Neural progenitor cell (in vitro differentiated cells): ENCODE measurements around the gene OR10G3. TPM values are rescaled to one million over a fixed set of nuclear protein-coding genes. Genes with fewer than 3 reads are reported as not detected.
"Not testable (repeated sequence)": the region's sequence is repeated elsewhere in the genome, so short reads cannot be mapped to it uniquely, and the experiment has no call there.

Experiments used
- DNase-seq: peaks from one replicate; pipeline ENCODE4 v3.0.0-alpha.2; 2016; ENCODE audit warnings: low spot score
- H2AFZ ChIP-seq: fragments of 200-600 bp; sonication (generic); replicated peaks from 2 replicates; pipeline ENCODE4 v1.6.1; 2016; ENCODE audit warnings: antibody characterized with exemption
- H3F3A ChIP-seq: fragments of 200-600 bp; sonication (generic); 2 replicates; pipeline ENCODE4 v1.6.1; 2016; ENCODE audit warnings: antibody characterized with exemption, low read depth
- H3K27ac ChIP-seq: fragments of 200-600 bp; sonication (generic); 2 replicates; pipeline ENCODE4 v1.5.1; 2016; ENCODE audit warnings: mild to moderate bottlenecking
- H3K27me3 ChIP-seq: fragments of 200-600 bp; sonication (generic); 2 replicates; pipeline ENCODE4 v1.6.1; 2016; ENCODE audit warnings: mild to moderate bottlenecking, moderate library complexity
- H3K36me3 ChIP-seq: fragments of 200-600 bp; sonication (generic); 2 replicates; pipeline ENCODE4 v1.5.1; 2016
- H3K4me1 ChIP-seq: fragments of 200-600 bp; sonication (generic); 2 replicates; pipeline ENCODE4 v1.6.1; 2016; ENCODE audit warnings: mixed run types
- H3K4me2 ChIP-seq: fragments of 200-600 bp; sonication (generic); 2 replicates; pipeline ENCODE4 v1.6.1; 2016
- H3K4me3 ChIP-seq: fragments of 200-600 bp; sonication (generic); 2 replicates; pipeline ENCODE4 v1.5.1; 2016
- H3K79me2 ChIP-seq: fragments of 200-600 bp; sonication (generic); 2 replicates; pipeline ENCODE4 v1.6.1; 2016; ENCODE audit warnings: low read depth
- H3K9ac ChIP-seq: fragments of 200-600 bp; sonication (generic); 2 replicates; pipeline ENCODE4 v1.6.1; 2016
- H3K9me3 ChIP-seq: fragments of 200-600 bp; sonication (generic); 2 replicates; pipeline ENCODE4 v1.5.1; 2016; ENCODE audit warnings: low read depth
- H4K20me1 ChIP-seq: fragments of 200-600 bp; sonication (generic); 2 replicates; pipeline ENCODE4 v1.6.1; 2016; ENCODE audit warnings: low read depth
- H3K27ac Mint-ChIP-seq: 3 replicates; pipeline ENCODE4 v1.8.0; 2021; ENCODE audit warnings: mixed read lengths
- H3K27me3 Mint-ChIP-seq: 2 replicates; pipeline ENCODE4 v1.8.0; 2022; ENCODE audit warnings: low read depth, mild to moderate bottlenecking, inconsistent platforms, moderate library complexity, mixed read lengths; ENCODE audit not compliant: insufficient read depth
- H3K36me3 Mint-ChIP-seq: 3 replicates; pipeline ENCODE4 v1.8.0; 2021; ENCODE audit warnings: mixed read lengths
- H3K4me1 Mint-ChIP-seq: 3 replicates; pipeline ENCODE4 v1.8.0; 2021; ENCODE audit warnings: mixed read lengths
- H3K4me3 Mint-ChIP-seq: 3 replicates; pipeline ENCODE4 v1.8.0; 2021; ENCODE audit warnings: mild to moderate bottlenecking, moderate library complexity, mixed read lengths
- H3K9me3 Mint-ChIP-seq: 3 replicates; pipeline ENCODE4 v1.8.0; 2020; ENCODE audit warnings: mixed read lengths
- CTCF ChIP-seq: fragments of 200-600 bp; sonication (generic); IDR thresholded peaks from 2 replicates; pipeline ENCODE4 v1.5.1; 2017; ENCODE audit warnings: antibody characterized with exemption, mild to moderate bottlenecking
- EZH2 ChIP-seq: fragments of 200-600 bp; sonication (generic); IDR thresholded peaks from 2 replicates; pipeline ENCODE4 v1.6.1; 2017; ENCODE audit warnings: antibody characterized with exemption, mild to moderate bottlenecking, moderate library complexity
- EZH2phosphoT487 ChIP-seq: fragments of 200-600 bp; sonication (generic); IDR thresholded peaks from 2 replicates; pipeline ENCODE4 v1.6.1; 2017; ENCODE audit warnings: antibody characterized with exemption
- total RNA-seq: library from RNA; depleted of rRNA; stranded (reverse); fragments of >200 nt; gene quantifications from 2 replicates; pipeline ENCODE4 v1.2.3, GENCODE V29; 2015; ENCODE audit warnings: low replicate concordance

The OR10G3 gene
- total RNA-seq, 1 donor from 2014 or later: not detected

- no peak for TF ChIP-seq EZH2
- no peak for TF ChIP-seq CTCF
- no peak for TF ChIP-seq EZH2phosphoT487
- Histone ChIP-seq H3K4me1 (no peaks in the 10 kb centered on the region), H3K9ac (no peak overlapping the region), H2AFZ (no peak overlapping the region), H3K9me3 (no peaks in the 10 kb centered on the region), H3K36me3 (no peaks in the 10 kb centered on the region), H3K79me2 (no peaks in the 10 kb centered on the region), H3K27ac (no peak overlapping the region), H3K27me3 (no peaks in the 10 kb centered on the region), H3F3A (no peaks in the 10 kb centered on the region), H3K4me3 (no peak overlapping the region), H3K4me2 (no peak overlapping the region), H4K20me1 (no peaks in the 10 kb centered on the region)
- Mint-ChIP-seq H3K27ac (no peak overlapping the region), H3K4me3 (no peak overlapping the region), H3K36me3 (no peaks in the 10 kb centered on the region), H3K4me1 (no peaks in the 10 kb centered on the region), H3K9me3 (no peaks in the 10 kb centered on the region), H3K27me3 (peaks cover 4% of the 10 kb centered on the region)
- DNase-seq: no peak
These were observed 34.4 kb upstream of the OR10G3 start for GRCh38 chr14:21614240-21614639.

- no peak overlapping the region for H3K27ac ChIP-seq
- no peaks in the 10 kb centered on the region for H3K9me3 ChIP-seq
- no peaks in the 10 kb centered on the region for H3K79me2 ChIP-seq
- H3K27me3 Mint-ChIP-seq: peaks cover 2% of the 10 kb centered on the region
- H3K4me1 Mint-ChIP-seq: no peaks in the 10 kb centered on the region
- H3K4me2 ChIP-seq: no peak overlapping the region
- no peaks in the 10 kb centered on the region for H3K9me3 Mint-ChIP-seq
- TF ChIP-seq CTCF (no peak), EZH2phosphoT487 (no peak), EZH2 (no peak)
- no peak overlapping the region for H3K9ac ChIP-seq
- H3K36me3 Mint-ChIP-seq: no peaks in the 10 kb centered on the region
- no peaks in the 10 kb centered on the region for H3F3A ChIP-seq
- H3K27me3 ChIP-seq: no peaks in the 10 kb centered on the region
- no peak overlapping the region for H2AFZ ChIP-seq
- no peak overlapping the region for H3K27ac Mint-ChIP-seq
- no peak for DNase-seq
- no peak overlapping the region for H3K4me3 ChIP-seq
- no peaks in the 10 kb centered on the region for H3K36me3 ChIP-seq
- H3K4me3 Mint-ChIP-seq: no peak overlapping the region
- no peaks in the 10 kb centered on the region for H4K20me1 ChIP-seq
- no peaks in the 10 kb centered on the region for H3K4me1 ChIP-seq
These were observed 32.4 kb upstream of the OR10G3 start for GRCh38 chr14:21612324-21612723.

GRCh38 chr14:21602181-21602580, 22.3 kb upstream of the OR10G3 start:
- not testable (repeated sequence) for H4K20me1 ChIP-seq, H3K4me1 Mint-ChIP-seq, H3K4me3 Mint-ChIP-seq, H3K27ac Mint-ChIP-seq, H3F3A ChIP-seq, DNase-seq, H3K27ac ChIP-seq, H3K4me3 ChIP-seq, H3K27me3 Mint-ChIP-seq, H3K27me3 ChIP-seq, H3K9ac ChIP-seq, H3K79me2 ChIP-seq, H3K4me2 ChIP-seq, H3K9me3 ChIP-seq, H3K4me1 ChIP-seq, H3K36me3 Mint-ChIP-seq, H3K36me3 ChIP-seq, H3K9me3 Mint-ChIP-seq, H2AFZ ChIP-seq

GRCh38 chr14:21589317-21589716, 9.4 kb upstream of the OR10G3 start:
- Histone ChIP-seq H3K9me3 (no peaks in the 10 kb centered on the region), H3F3A (no peaks in the 10 kb centered on the region), H4K20me1 (no peaks in the 10 kb centered on the region), H3K4me2 (no peak overlapping the region), H3K27me3 (no peaks in the 10 kb centered on the region), H3K36me3 (no peaks in the 10 kb centered on the region), H3K79me2 (no peaks in the 10 kb centered on the region), H3K9ac (no peak overlapping the region), H3K27ac (no peak overlapping the region), H2AFZ (no peak overlapping the region), H3K4me3 (no peak overlapping the region), H3K4me1 (no peaks in the 10 kb centered on the region)
- Mint-ChIP-seq H3K9me3 (peaks cover 2% of the 10 kb centered on the region), H3K4me3 (no peak overlapping the region), H3K27me3 (peaks cover 2% of the 10 kb centered on the region), H3K27ac (no peak overlapping the region), H3K4me1 (no peaks in the 10 kb centered on the region), H3K36me3 (no peaks in the 10 kb centered on the region)
- TF ChIP-seq EZH2 (no peak), CTCF (no peak), EZH2phosphoT487 (no peak)
- DNase-seq: no peak
